GM21367 (cell line): Measurements from ENCODE around the gene IL18BP.

ENCODE experiments used
- ATAC-seq: cut with Tn5 transposase; IDR thresholded peaks from one replicate; pipeline ENCODE4 v1.9.1; 2021; ENCODE audit not compliant: unreplicated experiment

IL18BP gene

DNA sequence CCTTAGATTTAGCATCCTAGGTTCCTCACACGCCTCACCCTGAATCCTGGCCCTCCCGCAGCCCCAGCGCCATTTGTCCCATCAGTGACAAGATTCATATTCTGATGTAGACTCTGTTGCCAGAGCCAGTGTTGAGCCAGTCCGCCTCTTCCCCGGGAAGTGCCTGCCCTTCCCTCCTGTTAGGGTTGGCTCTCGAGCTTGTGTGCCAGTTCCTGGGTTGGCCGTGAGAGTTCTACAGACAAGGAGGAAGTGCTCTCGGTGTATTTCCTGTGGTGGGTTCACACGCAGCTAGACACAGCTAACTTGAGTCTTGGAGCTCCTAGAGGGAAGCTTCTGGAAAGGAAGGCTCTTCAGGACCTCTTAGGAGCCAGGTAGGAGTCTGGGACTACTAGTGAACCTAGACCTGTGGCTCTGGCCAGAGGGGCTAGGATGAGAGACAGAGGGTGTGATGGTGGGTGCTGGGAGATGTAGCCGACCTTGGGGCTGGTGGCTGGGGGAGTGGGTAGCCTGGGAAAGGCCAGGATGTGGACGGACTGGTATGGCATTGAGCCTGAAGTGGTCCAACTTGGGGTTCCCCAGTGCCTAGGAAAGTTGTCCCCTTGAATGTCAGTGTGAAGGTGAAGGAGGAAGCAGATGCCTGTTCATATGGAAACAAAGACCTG lies at the start of gene IL18BP:
IL18BP (plus strand) TSS at position 261 of the 662 bp plus-strand sequence. CDS start 1,076 bp downstream, outside the sequence.
- no peak for ATAC-seq

DNA sequence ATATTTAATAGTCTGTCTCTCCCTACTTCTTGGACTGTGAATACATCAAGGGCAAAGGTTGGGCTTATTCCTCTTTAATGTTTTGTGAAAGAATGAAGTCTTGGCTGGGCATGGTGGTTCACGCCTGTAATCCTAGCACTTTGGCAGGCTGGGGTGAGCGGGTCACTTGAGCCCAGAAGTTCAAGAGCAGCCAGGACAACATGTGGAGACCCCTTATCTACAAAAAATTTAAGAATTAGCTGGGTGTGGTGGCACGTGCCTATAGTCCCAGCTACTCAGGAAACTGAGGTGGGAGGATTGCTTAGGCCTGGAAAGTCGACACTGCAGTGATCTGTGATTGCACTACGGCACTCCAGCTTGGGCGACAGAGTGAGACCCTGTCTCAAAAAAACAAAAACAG lies 49.7 kb upstream of the IL18BP start:
- ATAC-seq, result no peak

DNA sequence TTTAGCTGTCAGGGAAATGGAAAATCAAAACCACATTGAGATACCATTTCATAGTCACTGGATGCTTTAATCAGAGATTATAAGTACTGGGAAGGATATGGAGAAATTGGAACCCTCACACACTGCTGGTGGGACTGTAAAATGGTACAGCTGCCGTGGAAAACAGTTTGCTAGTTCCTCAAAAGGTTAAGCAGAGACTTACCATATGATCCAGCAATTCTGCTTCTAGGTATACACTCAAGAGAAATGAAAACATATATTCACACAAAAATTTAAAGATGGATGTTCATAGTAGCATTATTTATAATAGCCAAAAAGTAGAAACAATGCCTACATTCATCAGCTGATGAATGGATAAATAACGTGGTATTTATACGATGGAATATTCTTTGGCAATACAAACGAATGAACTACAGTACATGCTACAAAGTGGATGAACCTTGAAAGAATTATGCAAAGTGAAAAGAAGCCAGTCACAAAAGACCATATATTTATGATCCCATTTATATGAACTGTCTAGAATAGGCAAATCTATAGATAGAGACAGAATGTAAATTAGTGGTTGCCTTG lies 46.9 kb upstream of the IL18BP start:
- no peak for ATAC-seq

DNA sequence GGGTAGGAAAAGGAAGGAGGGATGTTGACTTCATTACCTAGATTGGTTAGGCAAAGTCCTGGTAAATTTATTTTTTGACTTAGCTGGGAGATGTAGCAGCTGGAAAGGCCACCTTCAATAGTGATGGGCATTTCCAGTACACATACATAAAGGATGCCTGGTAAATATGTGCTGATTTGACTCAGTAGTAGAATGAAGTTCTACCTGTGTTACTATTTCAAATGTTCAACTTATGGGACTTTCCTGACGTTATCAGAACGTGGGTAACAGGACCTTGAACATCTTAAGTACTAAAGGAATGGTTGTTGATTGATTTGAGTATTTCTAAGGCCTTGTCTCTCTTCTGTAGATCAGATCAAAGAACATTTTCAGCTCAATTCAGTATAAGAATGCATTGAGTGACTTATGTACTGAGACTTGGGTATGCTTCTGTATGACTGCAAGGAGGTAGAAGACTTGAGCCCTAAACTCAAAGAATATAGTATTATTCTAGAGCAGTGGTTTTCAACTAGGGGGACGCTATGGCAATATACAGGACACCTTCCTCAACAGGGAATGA lies 42.7 kb upstream of the IL18BP start:
- no peak for ATAC-seq

DNA sequence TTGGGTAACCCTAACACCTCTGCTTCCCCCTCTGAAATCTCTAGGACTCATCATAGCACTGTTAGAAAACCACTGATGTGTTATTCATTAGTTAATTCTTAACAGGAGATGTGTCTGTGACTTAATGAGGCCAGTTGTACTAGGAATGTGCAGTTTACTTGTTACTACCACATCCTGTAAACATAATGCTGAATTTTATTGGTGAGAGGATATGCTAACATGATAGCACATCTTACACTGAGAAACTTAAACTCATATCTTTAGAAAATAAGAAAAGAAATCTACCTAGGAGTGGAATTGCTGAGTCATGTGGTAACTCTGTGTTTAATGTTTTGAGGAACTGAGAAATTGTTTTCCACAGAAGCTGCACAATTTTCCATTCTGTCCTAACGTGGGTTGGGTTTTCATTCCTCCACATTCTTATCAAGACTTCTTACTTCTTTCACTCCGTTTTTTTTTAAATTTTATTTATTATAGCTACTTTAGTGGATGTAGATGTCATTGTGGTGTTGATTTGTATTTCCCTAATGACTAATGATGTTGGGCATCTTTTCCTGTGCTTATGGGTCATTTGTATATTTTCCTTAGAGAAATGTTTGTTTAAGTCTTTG lies 36.2 kb upstream of the IL18BP start:
- peak; percentile 68 for ATAC-seq

DNA sequence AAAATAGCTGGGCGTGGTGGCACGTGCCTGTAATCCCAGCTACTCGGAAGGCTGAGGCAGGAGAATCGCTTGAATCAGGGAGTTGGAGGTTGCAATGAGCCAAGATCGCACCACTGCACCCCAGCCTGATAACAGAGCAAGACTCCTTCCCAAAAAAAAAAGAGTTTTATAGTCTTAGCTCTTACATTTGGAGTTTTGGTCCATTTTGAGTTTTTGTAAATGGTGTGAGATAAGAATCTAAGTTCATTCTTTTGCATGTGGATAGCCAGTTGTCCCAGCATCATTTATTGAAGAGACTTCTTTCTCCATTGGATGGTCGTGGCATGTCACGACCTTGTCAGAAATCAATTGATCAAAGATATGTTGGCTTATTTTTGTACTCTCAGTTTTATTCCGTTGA lies 35.2 kb upstream of the IL18BP start:
- no peak for ATAC-seq

DNA sequence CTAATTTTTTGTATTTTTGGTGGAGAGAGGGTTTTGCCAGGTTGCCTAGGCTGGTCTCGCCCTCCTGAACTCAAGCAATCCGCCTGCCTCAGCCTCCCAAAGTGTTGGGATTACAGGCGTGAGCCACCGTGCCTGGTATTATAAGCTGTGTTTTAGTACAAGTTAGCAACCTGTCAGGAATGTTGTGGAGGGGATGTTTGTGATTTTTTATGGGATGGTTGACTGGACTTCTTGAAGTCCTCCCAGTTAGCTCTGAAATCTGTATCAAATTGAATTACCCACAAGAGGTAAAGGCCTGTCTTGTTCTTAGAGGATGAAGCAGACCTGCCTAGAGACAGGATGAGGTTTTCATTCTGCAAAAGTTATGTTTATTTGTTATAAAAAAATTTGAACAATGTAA lies 34.1 kb upstream of the IL18BP start:
- ATAC-seq, result no peak

DNA sequence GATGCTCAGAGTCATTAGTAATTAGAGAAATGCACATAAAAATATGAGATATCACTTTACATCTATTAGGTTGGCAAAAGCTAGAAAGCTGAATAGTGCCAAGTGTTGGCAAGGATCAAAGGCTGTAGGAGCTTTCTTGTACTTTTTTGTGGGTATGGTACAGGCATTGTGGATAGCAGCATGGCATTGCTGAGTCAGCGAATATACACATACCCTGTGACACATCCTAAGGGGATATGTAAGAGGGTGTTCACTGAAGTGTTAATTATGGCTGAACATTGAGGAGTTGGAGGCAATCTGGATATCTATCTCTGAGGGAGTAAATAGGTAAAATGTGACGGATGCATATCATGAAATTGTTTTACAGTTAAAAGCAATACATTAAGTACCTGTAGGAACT lies 27.0 kb upstream of the IL18BP start:
- no peak for ATAC-seq

DNA sequence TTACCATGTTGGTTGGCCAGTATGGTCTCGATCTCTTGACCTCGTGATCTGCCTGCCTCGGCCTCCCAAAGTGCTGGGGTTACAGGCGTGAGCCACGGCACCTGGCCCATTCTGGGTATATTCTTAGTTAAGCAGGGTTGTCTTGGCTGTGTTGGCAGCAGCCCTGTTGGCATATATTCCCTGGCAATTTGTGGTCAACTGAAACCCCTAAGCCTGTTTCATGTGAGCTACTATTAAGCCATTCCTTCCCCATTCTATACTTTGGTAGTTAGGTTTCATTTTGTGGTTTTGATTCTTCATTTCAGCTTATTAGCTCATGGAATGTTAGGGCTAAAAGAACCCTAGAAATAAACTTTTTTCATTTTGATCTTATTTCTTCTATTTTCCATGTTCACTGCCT lies 22.2 kb upstream of the IL18BP start:
- no peak for ATAC-seq

DNA sequence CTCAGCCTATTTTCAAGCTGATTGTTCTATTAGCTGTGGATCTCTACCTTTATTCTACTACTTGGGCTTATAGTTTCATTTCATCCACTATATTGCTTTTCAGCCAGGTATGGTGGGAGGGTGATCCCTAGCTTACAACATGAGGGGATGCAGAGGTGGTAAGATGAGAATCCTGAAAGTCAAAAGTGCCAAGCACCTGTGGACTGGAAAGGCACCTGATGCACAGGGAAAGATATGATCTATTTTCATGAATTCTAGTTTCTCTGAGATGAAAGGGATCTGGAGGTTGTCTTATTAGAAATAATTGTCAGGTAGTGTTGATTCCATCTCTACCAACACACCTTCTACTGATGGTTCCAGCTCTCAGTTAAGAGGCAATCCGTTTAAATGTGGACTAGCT lies 21.6 kb upstream of the IL18BP start:
- ATAC-seq, result no peak

DNA sequence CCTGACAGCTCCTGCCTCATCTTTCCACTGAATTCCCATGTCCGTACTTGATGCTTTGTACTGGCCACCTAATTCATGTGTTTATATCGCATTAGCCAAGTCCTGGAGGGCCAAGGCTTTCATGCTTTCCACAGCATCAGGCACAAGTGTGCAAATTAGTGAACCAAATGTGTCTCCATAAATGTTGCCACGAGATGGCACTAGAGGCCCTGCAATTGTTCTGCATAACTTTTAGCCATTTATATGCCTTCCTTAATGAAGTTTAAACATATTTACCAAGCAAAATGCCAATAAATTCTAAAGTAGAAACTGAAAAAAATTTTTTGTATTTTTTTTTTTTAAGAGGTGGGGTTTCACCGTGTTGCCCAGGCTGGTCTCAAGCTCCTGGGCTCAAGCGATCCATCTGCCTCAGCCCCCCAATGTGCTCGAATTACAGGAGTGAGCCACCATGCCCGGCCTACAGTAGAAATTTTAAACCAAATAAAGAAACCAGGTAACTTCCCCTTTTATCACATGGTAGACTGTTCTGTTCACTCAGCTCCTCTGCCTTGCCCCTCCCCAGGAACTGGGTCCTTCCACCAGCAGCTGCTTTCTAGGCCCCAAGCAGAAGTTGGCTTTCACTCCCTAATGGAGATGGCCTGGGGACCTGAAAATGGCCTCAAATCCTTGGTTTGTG lies 20.8 kb upstream of the IL18BP start:
- ATAC-seq, result no peak

DNA sequence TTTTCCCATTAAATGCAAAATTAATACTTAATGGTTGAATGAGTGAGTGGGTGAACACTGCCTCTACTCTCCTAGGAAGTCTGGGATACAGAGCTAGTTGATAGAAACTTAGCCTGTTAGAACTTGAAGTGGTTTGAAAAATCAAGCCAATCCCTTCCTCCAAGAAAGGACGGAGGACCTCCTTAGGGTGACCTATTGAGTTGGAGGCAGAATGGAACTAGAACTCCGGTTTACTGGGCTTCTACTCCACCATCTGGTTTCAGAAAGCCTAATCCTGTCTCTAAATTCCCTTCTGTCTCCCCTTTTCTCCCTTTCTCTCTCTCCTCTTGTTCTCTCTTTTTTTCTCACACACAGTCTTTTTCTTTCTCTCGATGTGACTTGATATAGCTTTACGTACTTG lies 19.6 kb upstream of the IL18BP start:
- ATAC-seq, result no peak

DNA sequence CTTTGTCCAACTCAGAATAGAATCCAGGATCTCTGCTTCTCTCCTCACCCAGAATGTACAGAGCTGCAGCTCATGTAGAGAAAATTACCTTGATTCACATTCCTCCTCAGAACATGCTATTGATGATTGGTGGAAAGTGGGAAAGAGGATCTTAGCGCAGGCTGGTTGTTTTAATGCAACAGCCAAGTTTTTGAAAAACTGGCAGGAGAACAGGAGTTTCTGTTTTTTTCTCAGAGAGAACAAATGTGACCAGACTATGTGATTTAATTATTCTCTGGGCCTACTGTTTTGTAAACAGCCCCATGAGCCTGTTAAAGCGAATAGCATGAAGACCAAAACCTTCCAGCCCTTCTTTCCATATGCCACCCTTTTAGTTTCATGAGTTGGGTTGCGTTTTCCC lies 19.1 kb upstream of the IL18BP start:
- ATAC-seq, result no peak

DNA sequence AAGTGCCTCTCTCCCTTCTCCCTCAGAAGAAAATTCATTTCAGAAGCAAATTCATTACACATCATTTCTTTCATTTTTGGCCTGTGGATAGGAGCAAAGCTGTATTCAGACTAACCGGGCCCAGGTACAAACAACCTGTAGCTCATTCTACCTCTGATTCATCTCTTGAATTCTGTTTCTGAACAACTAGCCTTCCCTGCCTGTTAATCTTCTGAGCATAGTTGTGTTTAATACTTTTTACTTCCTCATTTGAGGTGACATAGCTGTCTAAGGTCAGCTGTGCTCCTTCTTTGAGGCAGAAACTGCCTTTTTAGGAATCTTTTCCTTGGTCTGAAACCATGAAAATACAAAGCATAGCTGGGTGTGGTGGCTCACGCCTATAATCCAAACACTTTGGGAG lies 12.6 kb upstream of the IL18BP start:
- ATAC-seq, result no peak

DNA sequence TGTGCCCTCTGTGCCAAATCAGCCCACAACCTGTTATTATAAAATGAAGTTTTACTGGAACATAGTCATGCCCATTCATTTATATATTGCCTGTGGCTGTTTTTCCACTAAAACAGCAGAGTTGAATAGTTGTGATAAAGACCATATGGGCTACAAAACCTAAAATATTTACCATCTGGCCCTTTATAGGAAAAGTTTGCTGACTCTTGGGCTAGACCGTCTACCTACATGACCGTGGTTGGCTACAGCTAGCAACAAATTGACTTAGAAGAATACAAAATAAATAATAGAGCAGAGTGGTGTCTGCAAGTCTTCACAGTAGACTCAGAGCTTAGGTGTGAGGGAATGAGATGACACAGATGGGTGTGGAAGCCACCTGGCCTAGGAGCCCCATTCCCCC lies 11.2 kb upstream of the IL18BP start:
- ATAC-seq, result no peak

DNA sequence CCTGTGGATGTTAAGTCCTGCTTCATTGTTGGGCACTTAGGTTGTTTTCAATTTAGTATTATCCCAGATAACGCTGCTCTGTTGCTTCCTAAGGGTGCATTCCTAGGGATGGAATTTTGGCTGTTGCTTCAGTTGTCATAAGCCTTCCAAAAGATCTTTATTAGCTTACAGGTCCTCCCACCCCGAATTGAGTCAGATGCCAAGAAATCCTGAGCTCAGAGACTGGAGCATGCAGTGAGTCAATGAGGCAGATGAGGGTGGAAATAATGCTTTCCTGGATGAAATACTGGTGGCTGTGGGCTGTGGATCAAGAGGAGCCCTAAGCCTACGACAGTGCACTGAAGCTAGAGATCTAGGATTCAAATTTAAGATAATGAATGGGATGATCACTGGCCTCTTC lies 10.7 kb upstream of the IL18BP start:
- no peak for ATAC-seq

DNA sequence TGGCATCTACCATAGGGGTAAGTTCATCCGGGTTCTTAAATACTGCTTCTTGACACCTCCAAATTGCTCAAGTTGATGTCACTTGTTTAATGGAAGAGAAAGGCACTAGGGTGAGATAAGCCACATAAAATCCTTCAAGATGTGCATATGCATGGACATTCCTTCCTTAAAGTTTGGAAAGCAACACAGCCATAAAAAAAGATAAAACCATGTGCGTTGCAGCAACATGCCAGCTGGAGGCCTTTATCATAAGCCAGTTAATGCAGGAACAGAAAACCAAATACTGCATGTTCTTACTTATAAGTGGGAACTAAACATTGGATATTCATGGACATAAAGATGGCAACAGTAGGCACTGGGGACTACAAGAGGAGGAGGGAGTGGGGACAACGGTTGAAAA lies 8.0 kb upstream of the IL18BP start:
- ATAC-seq, result no peak

DNA sequence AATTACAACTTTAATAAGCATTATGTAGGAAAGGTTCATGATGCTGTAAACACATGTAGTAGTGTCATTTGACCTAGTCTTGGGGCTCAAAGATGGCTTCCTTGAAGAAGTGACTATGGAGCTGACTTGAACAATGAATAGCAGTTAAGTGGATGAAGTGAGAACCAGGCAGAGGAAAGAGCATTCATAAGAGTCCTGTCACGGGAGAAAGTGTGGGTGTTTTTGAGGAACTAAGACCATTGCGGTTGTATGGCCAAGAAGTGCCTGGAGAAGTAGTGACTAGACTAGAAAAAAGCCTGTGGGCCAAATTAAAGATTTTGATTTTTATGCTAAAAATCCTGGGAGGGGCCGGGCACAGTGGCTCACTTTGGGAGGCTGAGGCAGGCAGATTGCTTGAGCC lies 7.2 kb upstream of the IL18BP start:
- ATAC-seq, result peak; percentile 61

DNA sequence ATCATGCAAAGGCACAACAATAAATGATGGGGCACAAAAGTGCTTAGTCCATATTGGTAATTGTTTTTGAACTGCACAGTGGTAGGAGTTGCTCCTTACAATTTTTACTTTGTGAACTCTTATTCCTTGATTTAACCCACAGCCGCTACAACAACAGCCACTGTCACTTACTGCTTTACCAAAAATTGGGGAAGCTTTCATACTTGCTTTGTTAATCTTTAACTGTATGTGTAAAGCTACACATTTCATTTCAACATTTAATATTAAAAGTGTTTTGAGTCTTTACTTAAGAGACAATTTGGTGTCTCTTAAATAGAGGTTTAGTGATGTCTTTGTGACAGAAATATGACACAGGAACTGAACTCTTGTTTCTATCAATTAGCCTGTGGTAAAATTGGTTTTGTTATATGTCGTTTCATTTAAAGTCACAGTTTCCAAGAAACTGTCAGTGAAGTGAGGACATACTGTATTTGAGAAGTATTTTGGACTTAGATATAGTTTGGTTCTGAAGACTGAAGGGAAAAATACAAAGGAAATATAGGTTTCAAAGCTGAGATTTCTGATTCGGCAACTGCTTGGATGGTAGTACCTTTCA lies 6.5 kb upstream of the IL18BP start:
- no peak for ATAC-seq

DNA sequence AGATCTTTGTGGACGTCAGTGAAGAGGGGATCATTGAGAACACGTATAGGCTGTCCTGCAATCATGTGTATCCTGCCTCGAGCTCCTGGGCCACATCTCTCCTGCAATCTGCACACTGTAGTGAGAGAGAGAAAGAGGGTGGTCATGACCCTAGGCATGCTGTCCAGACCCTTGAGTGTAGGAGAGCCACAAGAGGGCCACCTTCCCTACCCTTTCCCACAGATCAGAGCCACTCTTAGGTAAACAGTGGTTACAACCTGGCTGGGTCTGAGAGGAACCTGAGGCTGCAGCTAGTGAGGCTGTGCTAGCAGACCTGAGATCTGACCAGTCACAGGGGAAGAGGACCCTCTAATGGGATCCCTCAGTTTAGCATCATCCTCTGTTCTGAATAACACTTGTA lies 3.9 kb upstream of the IL18BP start:
- no peak for ATAC-seq

DNA sequence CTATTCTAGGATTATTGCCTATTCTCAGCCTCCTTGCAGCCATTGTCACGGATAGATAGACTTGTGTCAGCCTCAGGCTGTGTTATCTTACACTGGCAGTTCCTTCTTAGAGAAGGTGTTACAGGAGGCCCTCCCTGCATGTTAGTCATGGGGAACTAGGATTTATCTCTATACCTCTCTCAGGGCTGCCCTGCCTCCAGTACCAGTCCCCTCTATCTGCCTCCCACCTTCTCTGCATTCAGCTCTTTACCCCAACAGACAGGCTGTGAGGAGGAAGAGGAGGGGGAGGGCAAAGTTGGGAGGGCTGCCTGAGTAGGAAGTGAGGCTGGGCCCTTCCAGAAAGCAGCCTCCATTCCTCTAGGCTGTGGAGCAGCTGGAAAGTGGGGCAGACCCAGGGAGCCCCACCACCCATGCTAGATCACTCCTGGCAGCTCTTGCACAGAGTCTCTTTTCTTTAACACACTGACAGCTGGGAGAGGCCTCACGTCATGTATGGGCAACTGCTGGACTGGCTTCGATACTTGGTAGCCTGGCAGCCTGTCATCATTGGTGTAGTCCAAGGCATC lies 2.9 kb upstream of the IL18BP start:
- no peak for ATAC-seq
